Retinal pigment epithelial cell (primary cell): ENCODE results near the gene ENG.

Experiments
- DNase-seq: peaks from one replicate; pipeline ENCODE4 v3.0.0-alpha.2; 2010; ENCODE audit warnings: low read depth
- H3K4me3 ChIP-seq: 2 replicates; pipeline ENCODE4 v1.5.1; 2011; ENCODE audit warnings: mild to moderate bottlenecking, low read length, control low read depth, moderate library complexity
- CTCF ChIP-seq: conservative IDR thresholded peaks from 2 replicates; pipeline ENCODE4 v1.5.1; 2011; ENCODE audit warnings: low read depth, low read length, control low read depth, inconsistent platforms

ENG gene

GRCh38 chr9:127768698-127769097, 85.8 kb downstream of the ENG start:
- DNase-seq: no peak
- no peak for TF ChIP-seq CTCF
- H3K4me3 ChIP-seq: no peak overlapping the region

- no peak for DNase-seq
- no peak overlapping the region for H3K4me3 ChIP-seq
- no peak for TF ChIP-seq CTCF
These were observed 86.5 kb downstream of the ENG start for GRCh38 chr9:127767909-127768331.

GRCh38 chr9:127767410-127767809, 87.0 kb downstream of the ENG start:
- H3K4me3 ChIP-seq: no peak overlapping the region
- TF ChIP-seq CTCF: no peak
- DNase-seq: no peak

- no peak for TF ChIP-seq CTCF
- H3K4me3 ChIP-seq: no peak overlapping the region
- no peak for DNase-seq
These were observed 89.0 kb downstream of the ENG start for GRCh38 chr9:127765418-127765817.
